Thymus (tissue), 11 donors: ENCODE measurements around the gene TRMT61A. TPM values are rescaled to one million over a fixed set of nuclear protein-coding genes. Genes with fewer than 3 reads are reported as not detected.

Experiments used
- DNase-seq, 9 donors: peaks; one replicate each; pipeline ENCODE4 v3.0.0-alpha.2; 2013; ENCODE audit warnings: low spot score in 9 of 9, low read depth in 6 of 9, missing footprints in 1 of 9
- H3K27ac ChIP-seq, 2 donors: one replicate each; pipeline ENCODE4 v1.5.1; 2013; ENCODE audit warnings: control low read depth in 1 of 2, low read depth in 1 of 2, low read length in 1 of 2, mild to moderate bottlenecking in 1 of 2, moderate library complexity in 1 of 2
- H3K27me3 ChIP-seq, 2 donors: one replicate each; pipeline ENCODE4 v1.5.1; 2013; ENCODE audit warnings: low read length in 1 of 2; ENCODE audit not compliant: control insufficient read depth in 2 of 2, insufficient read depth in 1 of 2
- H3K36me3 ChIP-seq, 2 donors: one replicate each; pipeline ENCODE4 v1.5.1; 2013; ENCODE audit warnings: low read length in 1 of 2, mild to moderate bottlenecking in 1 of 2, moderate library complexity in 1 of 2; ENCODE audit not compliant: control insufficient read depth in 2 of 2, insufficient read depth in 2 of 2
- H3K4me1 ChIP-seq, 2 donors: one replicate each; pipeline ENCODE4 v1.5.1; 2013; ENCODE audit warnings: low read length in 2 of 2; ENCODE audit not compliant: control insufficient read depth in 2 of 2, insufficient read depth in 2 of 2
- H3K4me3 ChIP-seq, 2 donors: one replicate each; pipeline ENCODE4 v1.5.1; 2013; ENCODE audit warnings: low read length in 2 of 2, control low read depth in 1 of 2, mild to moderate bottlenecking in 1 of 2
- H3K9me3 ChIP-seq, 2 donors: one replicate each; pipeline ENCODE4 v1.5.1; 2013; ENCODE audit warnings: low read length in 1 of 2, mild to moderate bottlenecking in 1 of 2; ENCODE audit not compliant: control insufficient read depth in 2 of 2, insufficient read depth in 1 of 2
- WGBS: extraction: QIAGEN DNeasy Blood & Tissue Kit; methylation state at CpG from one replicate; pipeline ENCODE4 v1.1.7; 2013; 5-methylcytosine and 5-hydroxymethylcytosine counted together
- polyA plus RNA-seq: library from polyadenylated mRNA; stranded (reverse); fragments of 200-250 nt; gene quantifications from one replicate; pipeline ENCODE4 v1.2.3, GENCODE V29; 2013
- total RNA-seq: library from RNA; stranded (reverse); fragments of 120-200 nt; gene quantifications from one replicate; pipeline ENCODE4 v1.2.4, GENCODE V29; 2013
- donor health status: healthy.

Gene TRMT61A
- total and polyA plus RNA-seq, 2 donors: 5.8 to 8.6 TPM

GRCh38 chr14:103537175-103537990 lies 8.4 kb downstream of the TRMT61A start:
- Histone ChIP-seq H3K4me1 (no peaks in the 10 kb centered on the region), H3K9me3 (no peaks in the 10 kb centered on the region), H3K27ac (no peak overlapping the region), H3K27me3 (peaks cover 0 to 21% of the 10 kb centered on the region in 2 donors), H3K4me3 (no peak overlapping the region), H3K36me3 (peaks cover 2 to 20% of the 10 kb centered on the region in 2 donors)
- DNase-seq: no peak
- WGBS: 85% methylated on average over 18 of the region's 18 CpGs

DNA sequence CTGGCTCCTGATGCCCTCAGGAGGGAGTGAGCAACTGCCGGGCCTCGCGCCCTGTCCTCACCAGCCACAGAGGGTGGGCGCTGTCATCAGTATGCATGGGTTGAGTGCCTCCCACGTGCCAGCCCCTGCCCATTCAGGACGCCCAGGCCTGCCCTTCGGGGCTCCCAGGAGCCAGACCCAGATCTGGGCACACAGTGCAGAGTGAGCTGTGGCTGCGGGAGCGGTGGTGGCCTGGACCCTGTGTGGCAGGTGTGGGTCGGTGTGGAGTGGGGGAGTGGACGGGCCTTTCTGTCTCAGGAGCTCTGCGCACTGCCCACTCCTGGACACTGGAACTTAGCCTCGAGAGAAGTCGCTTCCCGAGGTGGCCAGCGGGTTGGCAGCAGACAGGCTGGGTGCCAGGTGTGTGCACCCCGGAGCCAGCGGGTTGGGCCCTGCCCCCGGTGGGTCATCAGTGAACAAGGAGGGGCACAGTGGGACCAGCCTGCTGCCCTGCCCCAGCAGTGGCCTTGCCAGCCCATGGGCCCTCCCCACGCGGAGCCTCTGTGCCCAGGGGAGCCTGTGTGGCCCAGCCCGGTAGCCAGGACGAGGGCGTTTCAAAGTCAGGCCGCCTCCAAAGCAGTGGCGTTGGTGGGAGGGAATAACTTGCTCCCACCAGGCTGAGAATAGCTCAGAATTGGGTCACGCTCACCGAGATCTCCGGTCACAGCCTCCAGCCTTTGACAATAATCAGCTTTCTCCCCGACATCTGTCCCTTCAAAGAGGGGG lies 9.5 kb downstream of the TRMT61A start:
- Histone ChIP-seq H3K27ac (no peak overlapping the region), H3K4me1 (peaks cover 0 to 2% of the 10 kb centered on the region in 2 donors), H3K27me3 (peaks cover 0 to 23% of the 10 kb centered on the region in 2 donors), H3K36me3 (peaks cover 0 to 13% of the 10 kb centered on the region in 2 donors), H3K9me3 (no peaks in the 10 kb centered on the region), H3K4me3 (no peak overlapping the region)
- WGBS: 68% methylated on average over 30 of the region's 30 CpGs
- no peak for DNase-seq

GRCh38 chr14:103539056-103539825 lies 10.2 kb downstream of the TRMT61A start:
- Histone ChIP-seq H3K27ac (no peak overlapping the region), H3K36me3 (peaks cover 0 to 12% of the 10 kb centered on the region in 2 donors), H3K27me3 (peaks cover 0 to 23% of the 10 kb centered on the region in 2 donors), H3K4me1 (peaks cover 0 to 2% of the 10 kb centered on the region in 2 donors), H3K9me3 (no peaks in the 10 kb centered on the region), H3K4me3 (no peak overlapping the region)
- no peak for DNase-seq
- 76% methylated on average over 28 of the region's 28 CpGs for WGBS

DNA sequence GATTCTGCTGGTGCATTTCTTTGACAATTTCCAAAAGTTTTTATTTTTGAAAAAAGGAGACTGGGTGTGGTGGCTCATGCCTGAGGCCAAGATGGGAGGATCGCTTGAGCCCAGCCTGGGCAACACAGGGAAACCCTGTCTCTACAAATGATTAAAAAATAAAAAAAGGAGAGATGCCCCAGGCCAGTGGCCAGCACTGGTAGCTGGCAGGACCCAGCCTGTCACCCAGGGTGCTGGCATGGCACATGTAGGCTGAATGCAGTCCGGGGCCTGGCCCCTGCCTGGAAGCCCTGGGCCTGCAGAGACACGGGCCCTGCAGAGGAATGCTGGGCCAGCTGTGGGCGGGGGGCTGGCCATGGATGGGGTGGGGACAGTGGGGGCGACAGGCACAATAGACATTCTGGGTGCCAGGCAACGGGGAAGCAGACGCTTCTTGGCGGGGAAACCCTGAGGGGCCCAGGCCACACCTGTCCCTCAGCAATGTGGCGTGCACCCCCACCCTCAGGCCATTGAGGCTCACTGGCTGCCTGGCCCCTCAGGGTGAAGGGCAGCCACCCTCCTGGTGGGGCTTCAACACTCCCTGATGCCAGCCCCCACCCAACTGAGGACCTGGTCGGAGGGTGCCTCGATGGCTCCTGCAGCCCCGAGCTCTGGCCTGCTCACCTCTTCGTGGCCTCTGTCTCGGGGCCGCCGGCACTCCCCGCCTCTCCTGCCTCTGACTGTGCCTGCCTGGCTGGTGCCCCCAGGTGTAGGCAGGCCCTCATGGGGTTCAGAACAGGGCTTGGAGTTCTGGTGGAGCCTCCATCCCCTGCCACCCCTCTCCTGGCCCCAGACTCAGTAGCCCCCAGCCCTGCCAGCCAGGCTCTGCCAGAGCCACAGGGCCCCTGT lies 12.1 kb downstream of the TRMT61A start:
- no peaks in the 10 kb centered on the region for H3K9me3 ChIP-seq
- no peak for DNase-seq
- WGBS: 82% methylated on average over 17 of the region's 17 CpGs
- peaks cover 0 to 23% of the 10 kb centered on the region in 2 donors for H3K27me3 ChIP-seq
- H3K27ac ChIP-seq: no peak overlapping the region
- H3K36me3 ChIP-seq: no peaks in the 10 kb centered on the region
- H3K4me1 ChIP-seq: peaks cover 0 to 2% of the 10 kb centered on the region in 2 donors
- H3K4me3 ChIP-seq: no peak overlapping the region

DNA sequence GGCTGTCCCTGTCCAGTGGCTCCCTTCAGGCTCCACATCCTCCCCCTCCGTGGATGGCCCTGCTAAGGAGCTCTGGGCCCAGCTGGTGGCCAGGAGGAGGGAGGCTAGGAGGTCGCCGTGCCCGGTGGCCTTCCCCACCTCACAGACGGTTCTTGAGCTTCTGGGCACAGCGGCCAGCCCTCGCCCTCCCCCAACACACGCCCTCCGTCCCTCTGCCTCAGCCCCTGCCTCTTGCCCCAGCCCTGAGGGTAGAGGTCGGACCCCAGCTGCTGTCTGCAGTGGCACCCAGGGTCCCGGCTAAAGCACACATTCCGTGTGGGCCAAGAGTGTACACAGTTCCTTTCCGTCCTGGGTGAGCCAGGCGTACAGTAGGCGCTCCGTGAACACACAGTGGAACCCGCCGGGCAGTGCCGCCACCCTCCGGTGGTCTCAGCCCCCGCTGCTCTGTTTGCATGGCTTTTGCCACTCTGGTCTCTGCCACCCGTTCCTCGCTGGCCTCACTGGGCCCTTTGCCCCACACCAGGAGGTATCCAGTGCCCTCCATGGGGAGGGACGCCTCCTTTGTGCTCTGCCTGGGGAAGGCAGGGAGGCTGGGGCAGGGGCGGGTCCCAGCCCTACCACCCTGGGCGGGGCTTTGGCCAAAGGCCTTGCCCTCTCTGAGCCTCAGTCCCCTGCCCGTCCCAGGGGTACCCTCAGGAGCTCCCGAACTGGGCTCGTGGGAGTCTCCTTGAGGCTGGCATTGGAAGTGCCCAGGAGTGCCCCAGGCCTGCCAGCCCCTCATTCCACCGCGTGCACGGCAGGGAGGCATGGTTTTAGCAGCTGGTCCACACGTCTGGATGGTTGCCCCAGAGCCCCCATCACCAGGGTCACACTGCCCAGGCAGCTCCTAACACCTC lies 13.0 kb downstream of the TRMT61A start:
- Histone ChIP-seq H3K27ac (no peak overlapping the region), H3K4me1 (peaks cover 2% of the 10 kb centered on the region in 2 donors), H3K9me3 (no peaks in the 10 kb centered on the region), H3K27me3 (peaks cover 2 to 23% of the 10 kb centered on the region in 2 donors), H3K36me3 (no peaks in the 10 kb centered on the region), H3K4me3 (no peak overlapping the region)
- DNase-seq: no peak
- 84% methylated on average over 33 of the region's 33 CpGs for WGBS

GRCh38 chr14:103542605-103543088 lies 13.7 kb downstream of the TRMT61A start:
- H3K9me3 ChIP-seq: no peaks in the 10 kb centered on the region
- no peak overlapping the region for H3K27ac ChIP-seq
- peaks cover 2% of the 10 kb centered on the region in 2 donors for H3K4me1 ChIP-seq
- peaks cover 2 to 23% of the 10 kb centered on the region in 2 donors for H3K27me3 ChIP-seq
- 58% methylated on average over 18 of the region's 18 CpGs for WGBS
- H3K4me3 ChIP-seq: no peak overlapping the region
- DNase-seq: no peak
- no peaks in the 10 kb centered on the region for H3K36me3 ChIP-seq

DNA sequence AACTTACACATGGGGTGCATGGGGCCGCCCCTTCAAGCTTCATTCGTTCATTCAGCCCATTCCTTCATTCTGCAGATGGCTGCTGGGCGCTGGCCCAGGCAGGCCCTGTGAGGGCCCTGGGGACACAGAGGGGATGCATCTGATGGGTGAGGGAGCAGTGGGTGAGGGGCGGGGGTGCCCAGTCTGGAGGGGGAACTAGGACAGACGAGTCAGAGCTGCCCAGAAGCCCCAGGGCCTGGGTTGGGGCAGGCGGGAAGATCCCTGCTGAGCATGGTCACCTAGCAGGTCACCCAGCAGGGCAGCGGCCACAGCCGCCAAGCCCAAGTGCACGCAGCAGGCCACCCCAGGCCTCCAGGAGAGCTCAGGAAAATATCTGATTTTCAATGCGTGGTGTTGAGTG lies 14.1 kb downstream of the TRMT61A start:
- Histone ChIP-seq H3K27me3 (peaks cover 2 to 22% of the 10 kb centered on the region in 2 donors), H3K27ac (no peak overlapping the region)
- no peak for DNase-seq

More for the DNA sequence above, 14.1 kb downstream of the TRMT61A start:
- 93% methylated on average over 10 of the region's 10 CpGs for WGBS
- no peaks in the 10 kb centered on the region for H3K9me3 ChIP-seq
- H3K4me3 ChIP-seq: no peak overlapping the region
- H3K4me1 ChIP-seq: peaks cover 2% of the 10 kb centered on the region in 2 donors
- H3K36me3 ChIP-seq: no peaks in the 10 kb centered on the region
